ENCODE results near the gene PTGES.

DNA sequence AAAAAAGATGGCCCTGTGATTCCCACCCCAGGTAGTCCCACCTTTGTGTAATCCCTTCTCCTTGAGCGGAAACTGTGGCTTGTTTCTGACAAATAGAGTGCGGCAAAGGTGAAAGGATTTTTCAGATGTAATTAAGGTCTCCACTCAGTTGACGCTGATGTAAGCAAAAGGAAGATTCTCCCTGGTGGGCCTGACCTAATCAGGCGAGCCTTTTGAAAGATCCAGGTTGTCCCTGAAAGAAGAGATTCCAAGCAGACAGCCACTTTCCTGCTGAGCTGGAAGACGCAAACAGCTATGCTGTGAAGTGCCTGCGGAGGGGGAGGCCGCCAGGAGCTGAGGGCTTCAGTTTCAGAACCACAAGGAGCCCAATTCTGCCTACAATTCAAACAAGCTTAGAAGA, 24.1 kb downstream of the PTGES start:
- TF ChIP-seq, protein P1, sequence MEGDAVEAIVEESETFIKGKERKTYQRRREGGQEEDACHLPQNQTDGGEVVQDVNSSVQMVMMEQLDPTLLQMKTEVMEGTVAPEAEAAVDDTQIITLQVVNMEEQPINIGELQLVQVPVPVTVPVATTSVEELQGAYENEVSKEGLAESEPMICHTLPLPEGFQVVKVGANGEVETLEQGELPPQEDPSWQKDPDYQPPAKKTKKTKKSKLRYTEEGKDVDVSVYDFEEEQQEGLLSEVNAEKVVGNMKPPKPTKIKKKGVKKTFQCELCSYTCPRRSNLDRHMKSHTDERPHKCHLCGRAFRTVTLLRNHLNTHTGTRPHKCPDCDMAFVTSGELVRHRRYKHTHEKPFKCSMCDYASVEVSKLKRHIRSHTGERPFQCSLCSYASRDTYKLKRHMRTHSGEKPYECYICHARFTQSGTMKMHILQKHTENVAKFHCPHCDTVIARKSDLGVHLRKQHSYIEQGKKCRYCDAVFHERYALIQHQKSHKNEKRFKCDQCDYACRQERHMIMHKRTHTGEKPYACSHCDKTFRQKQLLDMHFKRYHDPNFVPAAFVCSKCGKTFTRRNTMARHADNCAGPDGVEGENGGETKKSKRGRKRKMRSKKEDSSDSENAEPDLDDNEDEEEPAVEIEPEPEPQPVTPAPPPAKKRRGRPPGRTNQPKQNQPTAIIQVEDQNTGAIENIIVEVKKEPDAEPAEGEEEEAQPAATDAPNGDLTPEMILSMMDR (IDR thresholded peaks at IDR 0.05 in 2 of 3, conservative IDR thresholded peaks at IDR 0.05 in 1 of 3; ENCODE audit: borderline replicate concordance in 1 of 3, insufficient read depth in 1 of 3, low read depth in 2 of 3, low read length in 2 of 3): no peak
- no peak for TF ChIP-seq RAD21 (IDR thresholded peaks at IDR 0.05; ENCODE audit: low read depth)
- TF ChIP-seq SIN3A (IDR thresholded peaks at IDR 0.05; ENCODE audit: low read depth): no peak
- TF ChIP-seq, protein P2, sequence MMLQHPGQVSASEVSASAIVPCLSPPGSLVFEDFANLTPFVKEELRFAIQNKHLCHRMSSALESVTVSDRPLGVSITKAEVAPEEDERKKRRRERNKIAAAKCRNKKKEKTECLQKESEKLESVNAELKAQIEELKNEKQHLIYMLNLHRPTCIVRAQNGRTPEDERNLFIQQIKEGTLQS (IDR thresholded peaks at IDR 0.05): no peak
- TF ChIP-seq EZH2 (IDR thresholded peaks at IDR 0.05): no peak
- no peak for TF ChIP-seq POLR2A (IDR thresholded peaks at IDR 0.05; ENCODE audit: borderline replicate concordance, extremely low read depth, insufficient read depth, insufficient read length)
- no peak for TF ChIP-seq ZNF274 (IDR thresholded peaks at IDR 0.05; ENCODE audit: low read depth, low read length)
- TF ChIP-seq TCF7L2 (IDR thresholded peaks at IDR 0.05; ENCODE audit: borderline replicate concordance, extremely low read depth, insufficient read depth, insufficient read length): no peak
- TF ChIP-seq EZH2phosphoT487 (IDR thresholded peaks at IDR 0.05; ENCODE audit: borderline replicate concordance): no peak
- no peak for TF ChIP-seq JUND (IDR thresholded peaks at IDR 0.05)
- no peak for TF ChIP-seq SRF (IDR thresholded peaks at IDR 0.05; ENCODE audit: low read depth)
- TF ChIP-seq POLR2AphosphoS5 (IDR thresholded peaks at IDR 0.05; ENCODE audit: low read depth, low read length): no peak

Measured in HCT116 (cell line).